GM12878 (cell line): ENCODE measurements around the gene VSTM2L. TPM values are rescaled to one million over a fixed set of nuclear protein-coding genes. Genes with fewer than 3 reads are reported as not detected.

ENCODE experiments used
- ATAC-seq: fragments of 200-7000 bp; cut with Tn5 transposase; 3 replicates; pipeline ENCODE4 v1.9.1; 2020; ENCODE audit warnings: mild to moderate bottlenecking, moderate library complexity
- BruUV-seq: library from RNA; stranded (reverse); fragments of 400-500 nt; replicated peaks from 2 replicates; lab custom pipeline; 2021; lab: Mats Ljungman, UMichigan
- CTCF ChIA-PET: fragments of 300-600 bp; sonication (Branson Sonifier 250); formaldehyde crosslinking; extraction: SDS; loops from one replicate; lab custom pipeline; 2021; ENCODE audit warnings: inconsistent platforms; lab: Yijun Ruan, JAX
- POLR2A ChIA-PET: fragments of 350-600 bp; formaldehyde crosslinking; extraction: SDS; loops from one replicate; lab custom pipeline; 2021; ENCODE audit warnings: inconsistent platforms; lab: Charles Lee
- RAD21 ChIA-PET: fragments of 300-600 bp; sonication (Branson Sonifier 250); formaldehyde crosslinking; loops from one replicate; lab custom pipeline; 2023; ENCODE audit warnings: antibody characterized with exemption; ENCODE audit not compliant: unreplicated experiment; lab: Charles Lee
- SMC1A ChIA-PET: fragments of 300-600 bp; sonication (Branson Sonifier 250); formaldehyde crosslinking; loops from one replicate; lab custom pipeline; 2023; ENCODE audit not compliant: unreplicated experiment, uncharacterized antibody; lab: Charles Lee
- DNase-seq: peaks from one replicate; pipeline ENCODE4 v3.0.0-alpha.2; 2011; ENCODE audit warnings: low read depth, low spot score
- FAIRE-seq: peaks from 3 replicates; lab custom pipeline; 2011; peaks lifted over from hg19 to GRCh38; lab: Jason Lieb, UNC
- H2AFZ ChIP-seq: 2 replicates; pipeline ENCODE4 v1.6.0; 2011; ENCODE audit warnings: low read depth, low read length, control low read depth; ENCODE audit not compliant: control insufficient read depth
- H3K27ac ChIP-seq: 2 replicates; pipeline ENCODE4 v1.5.1; 2011; ENCODE audit warnings: control low read depth; ENCODE audit not compliant: control insufficient read depth, insufficient read depth
- H3K27me3 ChIP-seq, 2 experiments: replicated peaks in 1 of 2; 2 replicates each; pipeline versions ENCODE4 v1.6.0 to v1.6.1; 2011; ENCODE audit warnings: low read length in 1 of 2; ENCODE audit not compliant: control insufficient read depth in 2 of 2, insufficient read depth in 2 of 2
- H3K36me3 ChIP-seq, 2 experiments: 2 replicates each; pipeline ENCODE4 v1.5.1; 2011; ENCODE audit warnings: low read length in 1 of 2; ENCODE audit not compliant: control insufficient read depth in 2 of 2, insufficient read depth in 2 of 2
- H3K4me1 ChIP-seq: 2 replicates; pipeline ENCODE4 v1.6.1; 2011; ENCODE audit warnings: mild to moderate bottlenecking, low read length, moderate library complexity, mixed read lengths; ENCODE audit not compliant: control insufficient read depth, insufficient read depth
- H3K4me2 ChIP-seq: 2 replicates; pipeline ENCODE4 v1.6.0; 2011; ENCODE audit warnings: control low read depth; ENCODE audit not compliant: control insufficient read depth, insufficient read depth
- H3K4me3 ChIP-seq: fragments of 200-600 bp; sonication (generic); 2 replicates; pipeline ENCODE4 v1.5.1; 2016
- H3K79me2 ChIP-seq: 2 replicates; pipeline ENCODE4 v1.6.0; 2011; ENCODE audit warnings: low read length; ENCODE audit not compliant: control insufficient read depth, insufficient read depth
- H3K9ac ChIP-seq: 2 replicates; pipeline ENCODE4 v1.8.0; 2011; ENCODE audit warnings: low read length, control low read depth, mixed read lengths; ENCODE audit not compliant: control insufficient read depth, insufficient read depth
- H3K9me3 ChIP-seq: replicated peaks from 3 replicates; pipeline ENCODE4 v1.5.1; 2011; ENCODE audit warnings: mild to moderate bottlenecking, low read length; ENCODE audit not compliant: control insufficient read depth, insufficient read depth
- H4K20me1 ChIP-seq: 2 replicates; pipeline ENCODE4 v1.6.0; 2011; ENCODE audit not compliant: control insufficient read depth, insufficient read depth
- BACH1 ChIP-seq: fragments of 450-650 bp; IDR thresholded peaks from 2 replicates; pipeline ENCODE4 v1.6.1; 2017; ENCODE audit warnings: mild to moderate bottlenecking, borderline replicate concordance
- CBFB ChIP-seq: IDR thresholded peaks from 2 replicates; pipeline ENCODE4 v1.6.1; 2016; ENCODE audit warnings: antibody characterized with exemption, low read depth
- FOXM1 ChIP-seq: IDR thresholded peaks from 2 replicates; pipeline ENCODE4 v1.6.1; 2012; ENCODE audit warnings: low read depth, mild to moderate bottlenecking, inconsistent platforms, low read length, moderate library complexity
- HDAC6 ChIP-seq: fragments of 200-600 bp; sonication (generic); IDR thresholded peaks from one replicate; pipeline ENCODE4 v1.8.0; 2017; ENCODE audit warnings: antibody characterized with exemption; ENCODE audit not compliant: unreplicated experiment
- LARP7 ChIP-seq: fragments of 450-650 bp; IDR thresholded peaks from 2 replicates; pipeline ENCODE4 v1.6.1; 2017; ENCODE audit warnings: mild to moderate bottlenecking
- MYC ChIP-seq: IDR thresholded peaks from 2 replicates; pipeline ENCODE4 v1.6.1; 2011; ENCODE audit warnings: mild to moderate bottlenecking, low read length, moderate library complexity, inconsistent platforms; ENCODE audit not compliant: insufficient read depth, insufficient replicate concordance, insufficient read length, severe bottlenecking
- POLR2AphosphoS2 ChIP-seq: IDR thresholded peaks from 2 replicates; pipeline ENCODE4 v1.6.1; 2011; ENCODE audit warnings: low read depth, mild to moderate bottlenecking, low read length, improper control_type of control experiment, moderate library complexity
- TBL1XR1 ChIP-seq: IDR thresholded peaks from 2 replicates; pipeline ENCODE4 v1.6.1; 2012; ENCODE audit warnings: low read depth, low read length, improper control_type of control experiment
- ZSCAN29 ChIP-seq: fragments of 450-650 bp; IDR thresholded peaks from 2 replicates; pipeline ENCODE4 v1.6.1; 2017; ENCODE audit warnings: mild to moderate bottlenecking, moderate library complexity
- WGBS: methylation state at CpG from one replicate; pipeline ENCODE4 v1.1.6; 2016; ENCODE audit warnings: low lambda C conversion rate; ENCODE audit not compliant: insufficient replicate concordance, insufficient coverage; ENCODE audit errors: missing lambda C conversion rate; 5-methylcytosine and 5-hydroxymethylcytosine counted together
- in situ Hi-C: fragments of 300-500 bp; cut with MboI; formaldehyde crosslinking; loops from 9 replicates; pipeline ENCODE4 v1.14.3; 2018; ENCODE audit warnings: mixed read lengths
- intact Hi-C: fragments of 100-400 bp; cut with micrococcal nuclease; formaldehyde crosslinking; loops from one replicate; pipeline ENCODE4 v1.14.2; 2022; ENCODE audit not compliant: unreplicated experiment
- polyA plus RNA-seq, 11 experiments: library from polyadenylated mRNA; depleted of rRNA in 4 of 11; unstranded in 6 of 11; stranded (reverse) in 5 of 11; fragments of >200 nt; fragmentation: Nextera tagmentation in 4 of 11; fragmentation: Illumina TruSeq in 1 of 11; extraction: Ambion mirVana in 4 of 11; extraction: Trizol in 1 of 11; gene quantifications; 1 replicate in 1 of 11; 2 replicates in 10 of 11; pipeline versions ENCODE4 v1.2.1 to v1.2.3, GENCODE V29; 2011 to 2016; ENCODE audit warnings: inconsistent platforms in 2 of 11, missing spikeins in 2 of 11, low read depth in 1 of 11
- total RNA-seq, 4 experiments: library from RNA; depleted of rRNA in 3 of 4; stranded (reverse); fragments of >200 nt in 3 of 4; fragmentation: Illumina TruSeq in 1 of 4; extraction: Trizol in 1 of 4; gene quantifications; 2 replicates each; pipeline versions ENCODE4 v1.2.1 to v1.2.3, GENCODE V29; 2013 to 2021
- TF ChIP-seq, protein P1 (sequence below): IDR thresholded peaks from 2 replicates; pipeline ENCODE4 v1.6.1; 2011; ENCODE audit warnings: borderline replicate concordance, low read depth, mild to moderate bottlenecking, moderate library complexity, mixed read lengths, low read length; ENCODE audit not compliant: insufficient read depth; ENCODE audit errors: extremely low read length
- TF ChIP-seq, protein P2 (sequence below): fragments of 450-650 bp; IDR thresholded peaks from 2 replicates; pipeline ENCODE4 v1.6.1; 2017; ENCODE audit warnings: mild to moderate bottlenecking, moderate library complexity
- TF ChIP-seq, protein P3 (sequence below): fragments of 450-650 bp; IDR thresholded peaks from 2 replicates; pipeline ENCODE4 v1.6.1; 2014; ENCODE audit warnings: mild to moderate bottlenecking
- TF ChIP-seq, protein P4 (sequence below): fragments of 450-650 bp; IDR thresholded peaks from 2 replicates; pipeline ENCODE4 v1.6.1; 2018; ENCODE audit warnings: borderline replicate concordance, mild to moderate bottlenecking; ENCODE audit not compliant: partially characterized antibody

Gene VSTM2L
- total and polyA plus RNA-seq, 10 of the 15 experiments (the other 5 are each of a cell fraction or from before 2014, with no cell fraction given) = 0.05 to 1.5 (median 0.63) TPM; not detected in 2

DNA sequence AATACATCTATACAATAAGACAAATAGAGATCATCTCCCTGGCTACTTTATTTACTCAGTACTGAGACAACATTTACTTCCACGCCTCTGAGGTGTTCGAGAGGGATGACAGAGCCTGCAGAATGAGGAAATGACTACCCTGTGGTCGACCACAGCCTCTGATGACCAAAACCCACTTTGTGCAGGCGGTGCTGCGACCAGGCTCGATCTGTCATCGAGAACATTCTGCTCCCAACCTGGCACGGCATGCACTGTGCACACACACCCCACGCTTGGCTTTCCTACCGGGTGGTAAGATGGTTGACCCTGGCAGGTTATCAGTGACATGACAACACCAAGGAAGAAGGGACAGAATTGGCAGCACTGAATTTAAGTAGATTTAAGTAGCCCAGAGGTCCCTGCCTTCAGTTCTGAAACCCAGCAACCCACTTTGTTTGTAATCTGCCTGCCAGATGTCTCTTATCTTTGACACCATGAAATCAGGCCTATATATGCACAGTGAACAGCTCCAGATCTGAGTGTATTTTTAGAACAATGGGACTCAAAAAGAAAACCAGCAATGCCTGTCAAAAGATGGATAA, 87.7 kb downstream of the VSTM2L start:
- in situ Hi-C loops = loop anchor here (5.0 to 10.0 kb wide), 3 partner anchors 83 to 726 kb away; partner anchors contain the start of gene GHRH
- ATAC-seq (peak; percentile 98), FAIRE-seq (peak; percentile 92), DNase-seq (peak; percentile 84)
- no TSS peak for BruUV-seq
- ChIA-PET SMC1A (interaction anchor here (0.7 to 2.6 kb wide), 11 partner anchors 15 to 427 kb away, joined by 3 to 12 read pairs (median 4); no protein-coding TSS in a partner anchor), CTCF (interaction anchor here (0.7 to 4.2 kb wide), 9 partner anchors 10 to 426 kb away, joined by 3 to 26 read pairs (median 3); partner anchors contain the start of genes RPRD1B, TTI1 and VSTM2L), RAD21 (interaction anchor here (0.7 to 1.5 kb wide), 4 partner anchors 67 to 425 kb away, joined by 3 to 4 read pairs (median 3); no protein-coding TSS in a partner anchor), POLR2A (no interaction called here)
- peak overlapping the region; percentile 46 for H3K4me2 ChIP-seq
- H2AFZ ChIP-seq = no peak overlapping the region
- no peaks in the 10 kb centered on the region for H3K27me3 ChIP-seq
- H3K9ac ChIP-seq = no peak overlapping the region
- H3K4me1 ChIP-seq = peaks cover 33% of the 10 kb centered on the region
- intact Hi-C loops = loop anchor here (1.0 to 10.0 kb wide), 5 partner anchors 69 to 426 kb away; no protein-coding TSS in a partner anchor
- no peaks in the 10 kb centered on the region for H3K9me3 ChIP-seq
- no peaks in the 10 kb centered on the region for H3K79me2 ChIP-seq
- WGBS = under 1% methylated on average over 10 of the region's 10 CpGs
- H3K36me3 ChIP-seq = peaks cover 3 to 6% of the 10 kb centered on the region in 2 experiments; a peak in 3 of 4 replicates
- peak overlapping the region; percentile 13; the same call in 1 of the 2 replicates for H3K4me3 ChIP-seq
- no peaks in the 10 kb centered on the region for H4K20me1 ChIP-seq
- H3K27ac ChIP-seq = peak overlapping the region; percentile 63
- peak; percentile 43; the same call in 1 of the 2 replicates for TF ChIP-seq LARP7
- peak; percentile 99 for TF ChIP-seq CBFB
- TF ChIP-seq, protein P1, sequence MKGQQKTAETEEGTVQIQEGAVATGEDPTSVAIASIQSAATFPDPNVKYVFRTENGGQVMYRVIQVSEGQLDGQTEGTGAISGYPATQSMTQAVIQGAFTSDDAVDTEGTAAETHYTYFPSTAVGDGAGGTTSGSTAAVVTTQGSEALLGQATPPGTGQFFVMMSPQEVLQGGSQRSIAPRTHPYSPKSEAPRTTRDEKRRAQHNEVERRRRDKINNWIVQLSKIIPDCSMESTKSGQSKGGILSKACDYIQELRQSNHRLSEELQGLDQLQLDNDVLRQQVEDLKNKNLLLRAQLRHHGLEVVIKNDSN = no peak
- TF ChIP-seq ZSCAN29 = 0 out of 2 replicates have a peak, but pooled peaks have one; percentile 21
- TF ChIP-seq MYC = no peak
- TF ChIP-seq TBL1XR1 = peak; percentile 47; the same call in 1 of the 2 replicates
- TF ChIP-seq BACH1 = peak; percentile 94; the same call in 1 of the 2 replicates
- TF ChIP-seq, protein P2, sequence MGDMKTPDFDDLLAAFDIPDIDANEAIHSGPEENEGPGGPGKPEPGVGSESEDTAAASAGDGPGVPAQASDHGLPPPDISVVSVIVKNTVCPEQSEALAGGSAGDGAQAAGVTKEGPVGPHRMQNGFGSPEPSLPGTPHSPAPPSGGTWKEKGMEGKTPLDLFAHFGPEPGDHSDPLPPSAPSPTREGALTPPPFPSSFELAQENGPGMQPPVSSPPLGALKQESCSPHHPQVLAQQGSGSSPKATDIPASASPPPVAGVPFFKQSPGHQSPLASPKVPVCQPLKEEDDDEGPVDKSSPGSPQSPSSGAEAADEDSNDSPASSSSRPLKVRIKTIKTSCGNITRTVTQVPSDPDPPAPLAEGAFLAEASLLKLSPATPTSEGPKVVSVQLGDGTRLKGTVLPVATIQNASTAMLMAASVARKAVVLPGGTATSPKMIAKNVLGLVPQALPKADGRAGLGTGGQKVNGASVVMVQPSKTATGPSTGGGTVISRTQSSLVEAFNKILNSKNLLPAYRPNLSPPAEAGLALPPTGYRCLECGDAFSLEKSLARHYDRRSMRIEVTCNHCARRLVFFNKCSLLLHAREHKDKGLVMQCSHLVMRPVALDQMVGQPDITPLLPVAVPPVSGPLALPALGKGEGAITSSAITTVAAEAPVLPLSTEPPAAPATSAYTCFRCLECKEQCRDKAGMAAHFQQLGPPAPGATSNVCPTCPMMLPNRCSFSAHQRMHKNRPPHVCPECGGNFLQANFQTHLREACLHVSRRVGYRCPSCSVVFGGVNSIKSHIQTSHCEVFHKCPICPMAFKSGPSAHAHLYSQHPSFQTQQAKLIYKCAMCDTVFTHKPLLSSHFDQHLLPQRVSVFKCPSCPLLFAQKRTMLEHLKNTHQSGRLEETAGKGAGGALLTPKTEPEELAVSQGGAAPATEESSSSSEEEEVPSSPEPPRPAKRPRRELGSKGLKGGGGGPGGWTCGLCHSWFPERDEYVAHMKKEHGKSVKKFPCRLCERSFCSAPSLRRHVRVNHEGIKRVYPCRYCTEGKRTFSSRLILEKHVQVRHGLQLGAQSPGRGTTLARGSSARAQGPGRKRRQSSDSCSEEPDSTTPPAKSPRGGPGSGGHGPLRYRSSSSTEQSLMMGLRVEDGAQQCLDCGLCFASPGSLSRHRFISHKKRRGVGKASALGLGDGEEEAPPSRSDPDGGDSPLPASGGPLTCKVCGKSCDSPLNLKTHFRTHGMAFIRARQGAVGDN = 0 out of 2 replicates have a peak, but pooled peaks have one; percentile 31
- TF ChIP-seq, protein P3, sequence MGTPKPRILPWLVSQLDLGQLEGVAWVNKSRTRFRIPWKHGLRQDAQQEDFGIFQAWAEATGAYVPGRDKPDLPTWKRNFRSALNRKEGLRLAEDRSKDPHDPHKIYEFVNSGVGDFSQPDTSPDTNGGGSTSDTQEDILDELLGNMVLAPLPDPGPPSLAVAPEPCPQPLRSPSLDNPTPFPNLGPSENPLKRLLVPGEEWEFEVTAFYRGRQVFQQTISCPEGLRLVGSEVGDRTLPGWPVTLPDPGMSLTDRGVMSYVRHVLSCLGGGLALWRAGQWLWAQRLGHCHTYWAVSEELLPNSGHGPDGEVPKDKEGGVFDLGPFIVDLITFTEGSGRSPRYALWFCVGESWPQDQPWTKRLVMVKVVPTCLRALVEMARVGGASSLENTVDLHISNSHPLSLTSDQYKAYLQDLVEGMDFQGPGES = no peak
- TF ChIP-seq, protein P4, sequence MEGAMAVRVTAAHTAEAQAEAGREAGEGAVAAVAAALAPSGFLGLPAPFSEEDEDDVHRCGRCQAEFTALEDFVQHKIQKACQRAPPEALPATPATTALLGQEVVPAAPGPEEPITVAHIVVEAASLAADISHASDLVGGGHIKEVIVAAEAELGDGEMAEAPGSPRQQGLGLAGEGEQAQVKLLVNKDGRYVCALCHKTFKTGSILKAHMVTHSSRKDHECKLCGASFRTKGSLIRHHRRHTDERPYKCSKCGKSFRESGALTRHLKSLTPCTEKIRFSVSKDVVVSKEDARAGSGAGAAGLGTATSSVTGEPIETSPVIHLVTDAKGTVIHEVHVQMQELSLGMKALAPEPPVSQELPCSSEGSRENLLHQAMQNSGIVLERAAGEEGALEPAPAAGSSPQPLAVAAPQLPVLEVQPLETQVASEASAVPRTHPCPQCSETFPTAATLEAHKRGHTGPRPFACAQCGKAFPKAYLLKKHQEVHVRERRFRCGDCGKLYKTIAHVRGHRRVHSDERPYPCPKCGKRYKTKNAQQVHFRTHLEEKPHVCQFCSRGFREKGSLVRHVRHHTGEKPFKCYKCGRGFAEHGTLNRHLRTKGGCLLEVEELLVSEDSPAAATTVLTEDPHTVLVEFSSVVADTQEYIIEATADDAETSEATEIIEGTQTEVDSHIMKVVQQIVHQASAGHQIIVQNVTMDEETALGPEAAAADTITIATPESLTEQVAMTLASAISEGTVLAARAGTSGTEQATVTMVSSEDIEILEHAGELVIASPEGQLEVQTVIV = no peak
- TF ChIP-seq POLR2AphosphoS2 = no peak
- TF ChIP-seq HDAC6 = no peak
- TF ChIP-seq FOXM1 = peak; percentile 89
